HuH-7.5 (cell line): ENCODE results near the gene IL12B.
"Not testable (repeated sequence)": the region's sequence is repeated elsewhere in the genome, so short reads cannot be mapped to it uniquely, and the experiment has no call there.

Source experiments
- DNase-seq: peaks from one replicate; pipeline ENCODE4 v3.0.0; 2011; ENCODE audit warnings: low spot score

IL12B gene

DNA sequence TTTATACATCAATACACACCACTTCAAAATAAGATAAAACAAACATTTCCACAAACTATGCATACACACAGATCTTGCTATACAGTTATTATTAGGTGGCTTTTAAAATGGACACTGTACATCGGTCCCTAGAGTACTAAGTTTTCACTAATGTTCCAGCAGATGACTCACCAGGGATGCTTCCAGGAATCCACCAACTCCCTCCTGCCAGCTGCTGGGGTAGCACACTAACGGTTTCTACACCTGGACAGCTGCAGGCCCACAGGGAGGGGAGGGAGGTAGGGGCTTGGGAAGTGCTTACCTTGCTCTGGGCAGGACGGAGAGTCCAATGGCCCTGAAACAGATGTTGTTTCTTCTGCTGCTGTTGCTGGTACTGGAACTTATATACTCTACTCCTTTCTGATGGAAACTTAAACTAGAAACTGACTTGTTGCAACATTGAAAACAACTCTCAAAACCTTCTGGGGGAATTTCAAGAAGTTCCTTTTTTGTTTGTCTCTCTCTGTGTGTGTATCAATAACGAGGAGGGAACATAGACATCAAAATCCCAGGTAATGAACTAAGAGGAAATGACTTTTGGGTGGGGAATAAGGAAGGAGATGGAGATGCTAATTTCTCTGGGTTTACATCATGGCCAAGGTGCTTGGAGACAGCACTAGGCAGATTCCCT, at the start of gene IL12B:
Gene IL12B (minus strand): TSS at position 357 of the 670 bp plus-strand sequence. CDS start 3,705 bp downstream, outside the sequence.
- DNase-seq = no peak

DNA sequence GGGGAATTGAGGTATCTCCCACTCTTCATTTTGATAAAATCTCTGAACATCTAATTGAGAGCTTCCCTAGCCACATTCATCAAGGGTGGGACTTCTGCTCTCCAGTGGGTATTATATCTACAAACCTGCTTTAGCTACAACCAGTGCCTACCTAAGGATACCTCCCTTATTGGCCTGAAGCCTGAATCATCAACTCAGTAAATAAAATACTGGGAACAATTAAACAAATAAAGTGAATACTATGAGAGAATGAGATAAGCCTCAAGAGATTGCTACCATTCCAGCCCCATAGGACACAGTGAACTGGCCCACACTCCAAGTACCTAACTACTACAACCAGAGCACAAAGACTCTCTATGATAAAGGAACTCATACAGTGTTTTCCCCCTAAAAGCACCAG, 47.4 kb upstream of the IL12B start:
- DNase-seq = no peak

DNA sequence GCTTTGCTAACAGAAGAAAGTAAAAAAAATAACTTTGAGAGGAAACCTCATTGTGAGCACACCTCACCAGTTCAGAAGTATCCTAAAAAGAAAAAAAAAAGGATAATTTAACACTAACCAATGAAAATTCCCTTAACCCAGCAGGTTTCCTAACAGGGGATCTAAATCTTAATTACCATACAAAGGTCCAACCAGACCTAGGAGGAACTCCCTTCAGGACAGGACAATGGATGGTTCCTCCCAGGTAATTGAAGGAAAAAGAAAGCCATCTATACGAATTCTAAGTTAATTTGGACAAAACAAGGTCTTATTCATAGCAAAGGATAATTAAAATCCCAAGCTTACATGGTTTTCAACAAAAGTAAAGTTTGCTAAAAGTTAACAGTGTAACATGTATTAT, 37.6 kb upstream of the IL12B start:
- not testable (repeated sequence) for DNase-seq

DNA sequence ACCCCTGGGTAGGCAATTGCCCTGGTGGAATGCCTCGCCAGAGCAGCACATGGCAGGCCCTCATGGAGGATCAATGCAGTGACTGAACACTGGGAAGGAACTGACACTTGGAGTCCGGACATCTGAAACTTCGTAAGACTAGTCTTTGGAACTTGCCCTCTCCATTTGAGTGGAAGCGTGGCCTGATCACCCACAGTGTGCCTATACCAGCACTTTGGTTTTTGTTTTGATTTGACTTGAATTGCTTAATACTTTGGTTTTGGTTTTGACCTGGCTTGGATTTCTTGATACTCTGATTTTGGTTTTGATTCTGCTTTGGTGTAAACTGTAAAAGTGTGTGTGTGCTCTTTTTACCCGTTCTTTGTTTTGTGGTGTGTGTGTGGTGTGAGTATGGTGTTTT, 36.5 kb upstream of the IL12B start:
- not testable (repeated sequence) for DNase-seq

DNA sequence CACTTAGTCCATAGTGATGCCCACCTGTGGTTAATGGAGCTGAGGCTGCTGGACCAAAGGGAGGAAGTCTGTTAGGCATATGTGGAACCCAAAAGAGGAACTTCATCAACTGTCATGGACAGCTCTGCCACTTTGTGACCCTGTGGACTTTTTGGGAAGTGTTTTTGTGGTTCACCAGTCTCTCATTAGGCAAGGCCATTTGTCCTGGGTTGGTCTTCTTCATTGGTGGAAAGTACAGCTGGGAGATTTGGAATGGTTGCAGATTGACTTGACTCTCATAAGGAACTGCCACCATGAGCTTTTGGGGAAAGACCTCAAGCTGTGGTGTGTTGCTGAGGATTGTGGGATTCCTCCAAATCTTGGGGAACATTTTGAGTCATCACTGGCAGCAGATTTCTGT, 31.9 kb upstream of the IL12B start:
- no peak for DNase-seq

DNA sequence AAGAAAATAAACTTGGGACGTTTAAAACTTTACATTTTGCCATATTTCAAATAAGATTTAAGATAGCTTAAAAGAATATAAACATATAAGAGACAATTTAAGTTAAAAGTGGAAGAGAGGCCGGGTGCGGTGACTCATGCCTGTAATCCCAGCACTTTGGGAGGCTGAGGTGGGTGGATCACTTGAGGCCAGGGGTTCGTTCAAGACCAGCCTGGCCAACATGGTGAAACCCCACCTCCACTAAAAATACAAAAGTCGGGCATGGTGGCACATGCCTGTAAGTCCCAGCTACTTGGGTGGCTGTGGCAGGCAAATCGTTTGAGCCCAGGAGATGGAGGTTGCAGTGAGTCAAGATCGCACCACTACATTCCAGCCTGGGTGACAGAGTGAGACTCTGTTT, 29.6 kb upstream of the IL12B start:
- DNase-seq = not testable (repeated sequence)

DNA sequence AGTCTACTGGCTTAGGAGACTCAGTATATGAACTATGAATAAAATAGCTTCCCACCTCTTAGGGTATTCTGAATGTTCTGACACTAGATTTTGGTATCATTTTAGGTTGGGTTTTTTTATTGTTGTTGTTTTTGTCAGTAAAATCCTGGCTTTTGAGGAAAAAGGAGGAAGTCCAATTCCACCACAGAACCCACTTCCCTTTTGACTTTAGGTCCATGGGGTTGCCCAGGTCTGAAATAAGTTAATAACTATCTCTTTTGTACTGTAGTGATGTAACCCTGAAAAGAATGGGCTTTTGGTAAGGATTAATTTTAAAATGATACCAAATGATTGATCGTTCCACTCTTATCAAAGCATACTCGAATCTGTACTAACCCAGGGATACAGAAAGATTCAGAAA, 29.1 kb upstream of the IL12B start:
- no peak for DNase-seq

DNA sequence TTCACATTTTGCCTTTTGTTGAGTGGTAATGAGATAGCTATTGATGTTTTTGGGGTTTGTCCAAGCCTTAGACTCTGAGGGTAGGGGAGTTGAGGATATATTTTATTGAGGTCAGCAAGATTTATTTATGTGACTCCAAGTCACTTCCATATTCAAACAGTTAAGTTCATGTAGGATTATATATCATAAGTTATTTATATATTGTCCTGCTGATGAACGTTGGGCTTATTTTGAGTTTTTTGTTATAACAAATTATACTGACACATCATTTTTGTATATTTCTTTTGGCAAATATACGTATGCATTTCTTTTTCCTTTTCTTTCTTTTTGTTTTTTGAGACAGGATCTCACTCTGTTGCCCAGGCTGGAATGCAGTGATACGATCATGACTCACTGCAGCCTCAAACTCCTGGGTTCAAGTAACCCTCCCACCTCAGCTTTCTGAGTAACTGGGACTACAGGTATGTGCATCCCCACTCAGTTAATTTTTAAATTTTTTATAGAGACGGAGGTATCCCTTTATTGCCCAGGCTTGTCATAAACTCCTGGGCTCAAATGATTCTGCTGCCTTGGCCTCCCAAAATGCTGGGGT, 23.5 kb upstream of the IL12B start:
- DNase-seq = no peak

DNA sequence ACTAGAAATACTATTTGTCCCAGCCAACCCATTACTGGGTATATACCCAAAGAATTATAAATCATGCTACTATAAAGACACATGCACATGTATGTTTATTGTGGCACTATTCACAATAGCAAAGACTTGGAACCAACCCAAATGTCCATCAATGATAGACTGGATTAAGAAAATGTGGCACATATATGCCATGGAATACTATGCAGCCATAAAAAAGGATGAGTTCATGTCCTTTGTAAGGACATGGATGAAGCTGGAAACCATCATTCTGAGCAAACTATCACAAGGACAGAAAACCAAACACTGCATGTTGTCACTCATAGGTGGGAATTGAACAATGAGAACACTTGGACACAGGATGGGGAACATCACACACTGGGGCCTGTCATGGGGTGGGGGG, 20.4 kb upstream of the IL12B start:
- DNase-seq = not testable (repeated sequence)

DNA sequence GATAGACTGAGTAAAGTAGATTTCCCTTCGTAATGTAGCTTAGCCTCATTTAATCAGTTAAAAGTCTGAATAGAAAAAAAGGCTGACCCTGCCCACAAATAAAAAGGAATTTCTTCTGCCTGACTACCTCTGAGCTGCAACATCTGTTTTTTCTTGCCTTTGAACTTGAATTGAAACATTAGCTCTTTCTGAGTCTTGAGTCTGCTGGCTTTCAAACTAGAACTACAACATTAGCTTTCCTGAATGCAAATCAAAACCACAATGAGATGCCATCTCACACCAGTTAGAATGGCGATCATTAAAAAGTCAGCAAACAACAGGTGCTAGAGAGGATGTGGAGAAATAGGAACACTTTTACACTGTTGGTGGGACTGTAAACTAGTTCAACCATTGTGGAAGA, 19.9 kb upstream of the IL12B start:
- DNase-seq = not testable (repeated sequence)

DNA sequence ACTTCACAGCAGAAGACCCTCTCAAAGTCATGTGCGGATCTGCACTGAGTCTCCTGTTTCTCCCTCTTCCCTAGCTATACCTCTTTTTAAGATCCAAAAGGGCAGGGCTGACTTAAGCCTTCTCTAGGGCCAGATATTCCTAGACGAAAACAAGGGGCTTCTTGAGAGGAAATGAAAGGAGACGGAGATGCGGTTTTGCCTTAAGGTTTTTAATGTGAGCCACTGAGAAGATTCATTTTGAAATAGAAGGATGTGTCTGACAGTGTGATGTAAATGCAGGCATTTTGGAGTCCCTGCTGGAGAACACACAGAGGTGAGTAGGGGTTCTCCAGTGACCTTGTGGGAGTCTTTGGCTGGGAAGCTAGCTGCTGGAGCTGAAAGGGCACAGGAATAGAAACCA, 15.6 kb upstream of the IL12B start:
- no peak for DNase-seq

DNA sequence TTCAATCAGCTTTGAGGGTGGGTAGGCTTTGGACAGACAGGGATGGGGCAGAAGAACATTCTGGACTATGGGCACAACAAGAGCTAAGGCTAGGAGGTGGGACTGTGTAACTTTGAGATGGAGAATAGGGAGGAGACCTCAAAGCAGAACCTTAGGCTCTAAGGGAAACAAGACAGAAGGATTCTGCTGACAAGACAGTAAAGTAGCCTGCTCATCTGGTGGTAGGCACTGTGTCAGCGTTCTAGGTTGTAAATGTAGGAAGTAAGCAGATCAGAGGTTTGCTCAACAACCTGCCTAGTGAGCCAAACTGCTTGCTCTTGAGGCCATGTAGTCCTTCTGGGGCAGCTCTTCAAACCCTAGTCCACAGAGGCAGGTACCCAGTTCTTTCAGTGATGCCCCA, 15.0 kb upstream of the IL12B start:
- no peak for DNase-seq

DNA sequence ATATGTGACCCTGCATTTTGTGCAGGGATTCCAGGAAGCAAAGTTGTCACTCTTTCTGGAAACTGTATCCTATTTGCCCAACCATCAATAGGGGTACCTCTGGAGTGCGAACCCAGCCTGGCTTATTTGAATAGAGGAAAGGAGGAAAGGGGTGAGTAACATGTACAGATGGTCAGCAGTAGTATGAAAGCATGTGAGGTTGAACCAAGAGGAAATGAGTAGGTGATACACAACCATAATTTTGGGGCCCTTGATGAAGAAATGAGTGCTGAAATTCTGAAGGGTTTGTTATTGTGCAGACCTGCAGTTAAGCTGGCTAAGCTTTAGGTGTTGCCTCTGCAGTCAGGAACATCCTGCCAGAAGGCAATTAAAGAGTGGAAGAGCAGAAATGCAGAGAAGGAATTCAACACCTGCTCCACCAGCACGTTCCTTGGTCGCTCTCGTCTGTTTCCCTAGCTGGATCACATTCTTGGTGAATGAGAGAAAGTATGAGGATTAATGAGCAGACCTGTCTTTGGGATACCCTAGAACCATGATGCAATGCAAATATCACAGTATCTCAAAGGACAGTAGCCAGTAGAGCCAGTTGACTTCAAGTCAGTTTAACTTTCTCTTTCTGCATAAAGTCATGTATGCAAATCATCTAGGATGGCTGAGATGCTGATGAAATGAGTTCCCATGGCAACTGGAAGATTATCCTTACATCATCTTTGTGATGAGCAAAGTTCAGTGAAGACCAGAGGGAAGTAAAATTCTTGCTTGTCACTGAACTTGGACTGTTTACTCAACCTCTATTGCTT, 13.2 kb upstream of the IL12B start:
- no peak for DNase-seq

DNA sequence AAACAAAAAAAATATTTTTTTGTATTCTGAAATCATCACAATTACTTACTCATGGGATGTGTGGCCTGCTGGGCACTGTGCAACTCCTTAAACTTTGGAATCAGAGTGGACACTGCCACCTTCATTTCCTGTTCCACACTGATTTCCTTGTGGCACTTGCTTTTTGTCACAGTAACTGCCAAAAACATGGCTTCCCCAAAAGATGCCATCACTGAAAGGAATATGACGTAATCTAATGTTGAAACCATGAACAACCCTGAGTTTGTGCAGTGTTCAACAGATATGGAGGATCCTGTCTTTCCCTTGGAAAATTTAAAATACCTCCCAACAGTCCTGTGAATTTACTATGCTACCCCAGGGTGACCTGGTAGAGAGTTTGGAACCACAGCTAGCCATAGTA, 12.6 kb upstream of the IL12B start:
- no peak for DNase-seq

DNA sequence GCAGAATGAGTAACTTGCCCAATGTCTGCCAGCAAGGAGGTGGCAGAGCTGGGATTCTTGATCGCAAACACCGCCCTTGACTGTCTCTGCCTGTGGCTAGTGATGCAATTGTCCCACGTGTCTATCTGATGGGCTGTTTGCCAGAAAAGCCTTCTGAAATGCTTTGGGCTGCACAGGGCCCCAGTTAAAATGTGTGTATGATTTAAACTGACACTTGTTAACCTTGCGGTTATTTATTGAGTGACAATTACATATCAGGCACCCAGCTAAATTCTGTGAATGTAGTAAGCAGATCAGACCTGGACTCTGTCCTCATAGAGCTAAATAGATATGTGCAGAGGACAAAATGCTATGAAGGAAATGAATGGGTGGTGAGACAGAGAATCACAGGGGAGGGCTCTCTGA, 11.6 kb upstream of the IL12B start:
- peak; percentile 33 for DNase-seq

DNA sequence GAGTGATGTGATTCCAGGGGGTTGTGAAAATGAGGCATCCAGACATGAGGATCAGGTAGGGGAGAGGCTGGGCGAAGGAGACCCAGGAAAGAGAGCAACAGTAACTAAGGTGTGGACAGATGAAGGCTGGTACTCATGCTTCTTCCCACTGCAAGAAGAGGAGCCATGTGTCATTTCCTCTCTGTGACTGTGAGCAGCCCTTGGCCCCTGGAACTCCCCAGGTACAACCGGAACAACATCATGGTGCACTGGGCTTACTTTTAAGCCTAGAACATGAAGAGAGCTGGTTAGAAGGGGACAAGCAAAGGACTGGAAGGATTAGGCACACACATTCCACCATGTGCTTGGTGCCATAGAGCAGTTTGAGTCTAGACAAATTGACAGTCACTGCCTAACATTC, 10.9 kb upstream of the IL12B start:
- DNase-seq = no peak

DNA sequence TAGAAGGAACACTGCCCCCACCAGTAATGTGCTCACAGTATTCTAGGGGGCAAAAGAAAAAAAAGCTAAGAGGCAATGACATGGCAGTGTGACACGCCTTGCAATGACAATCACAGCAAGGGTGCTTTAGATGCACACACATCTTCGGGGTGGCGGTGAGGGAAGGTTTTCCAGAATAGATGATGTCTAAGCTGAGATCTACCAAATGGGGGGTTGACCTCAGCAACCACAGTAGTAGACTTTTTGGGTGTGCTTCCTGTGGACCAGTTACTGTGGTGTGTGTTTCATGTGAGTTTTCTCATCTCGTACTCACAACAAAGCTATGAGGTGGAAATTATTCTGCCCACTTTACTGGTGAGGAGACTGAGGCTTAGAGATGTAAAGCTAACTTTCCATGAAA, 10.2 kb upstream of the IL12B start:
- DNase-seq = no peak

DNA sequence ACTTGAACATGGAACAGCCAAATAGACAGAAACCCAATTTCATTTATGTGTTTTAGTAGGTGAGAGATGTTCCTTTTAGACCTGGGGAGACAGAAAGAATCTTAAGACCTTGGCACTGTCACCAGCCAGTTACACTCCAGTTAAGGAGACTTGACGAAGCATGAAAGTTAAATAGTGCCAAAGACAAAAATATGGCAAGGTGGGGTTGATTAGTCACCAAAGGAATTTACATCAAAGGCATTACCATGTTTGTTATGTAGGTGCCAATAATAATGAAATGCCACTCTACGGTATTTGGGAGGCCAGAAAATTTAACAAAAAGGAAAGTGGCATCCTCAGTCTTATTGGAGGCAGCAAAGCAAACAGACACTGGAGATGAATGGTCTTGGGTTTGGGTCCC, 9.2 kb upstream of the IL12B start:
- DNase-seq = no peak

DNA sequence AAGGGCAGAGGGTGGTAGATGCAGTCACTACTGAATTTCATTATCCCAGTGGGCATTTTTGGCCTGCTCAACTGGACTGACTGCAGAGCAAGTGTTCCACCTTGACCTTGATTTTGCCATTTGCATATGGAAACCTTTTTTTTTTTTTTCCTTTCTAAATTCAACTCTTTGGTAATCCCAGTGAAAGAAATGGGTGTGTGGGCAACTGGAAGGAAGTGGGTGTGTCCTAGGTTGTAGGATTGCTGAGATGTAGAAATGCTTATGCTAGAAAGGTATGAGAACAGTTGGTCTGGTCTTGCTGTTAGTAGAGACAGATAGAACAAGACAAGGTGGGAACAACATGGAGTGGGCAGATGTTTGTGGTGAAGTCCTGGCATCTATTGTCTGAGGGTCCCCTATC, 7.8 kb upstream of the IL12B start:
- no peak for DNase-seq

DNA sequence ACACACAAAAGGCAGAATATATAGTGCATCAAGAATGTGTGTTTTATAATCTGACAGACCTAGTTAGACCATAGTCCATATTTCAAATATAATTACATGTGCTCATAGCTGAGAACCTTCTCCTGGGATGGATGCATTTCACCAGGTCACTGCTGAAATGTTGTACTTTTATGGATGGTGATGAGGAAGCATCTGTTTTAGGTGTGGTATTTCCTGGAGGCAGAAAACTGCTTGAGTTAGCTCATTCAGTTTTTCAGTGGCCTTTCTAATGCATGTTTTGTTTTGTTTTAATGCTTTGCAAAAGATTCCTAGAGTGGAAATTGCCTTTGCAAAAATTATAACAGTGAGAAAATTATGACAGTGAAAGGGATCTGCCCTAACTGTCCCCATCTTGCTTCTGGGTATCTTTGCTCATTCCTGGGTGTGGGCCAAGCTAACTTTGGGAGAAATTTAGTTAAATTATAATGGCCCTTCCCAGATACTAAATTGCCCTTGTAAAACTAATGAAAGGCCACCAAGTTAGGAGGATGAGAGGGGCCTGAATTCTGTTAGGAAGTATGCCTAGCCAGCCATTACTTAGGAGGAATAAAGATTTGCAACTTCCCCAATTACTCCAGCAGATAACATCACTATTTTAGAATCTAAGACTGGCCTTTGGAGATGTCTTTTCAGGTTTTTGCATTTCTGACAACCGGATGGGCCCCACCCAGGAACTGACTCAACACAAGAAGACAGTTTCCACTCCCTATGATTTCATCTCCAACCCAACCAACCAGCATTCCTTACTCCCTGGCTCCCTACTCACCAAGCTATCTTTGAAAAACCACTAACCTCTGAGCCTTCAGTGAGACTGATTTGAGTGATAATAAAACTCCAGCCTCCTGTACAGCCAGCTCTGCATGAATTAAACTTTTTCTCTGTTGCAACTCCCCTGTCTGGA, 7.0 kb upstream of the IL12B start:
- no peak for DNase-seq

DNA sequence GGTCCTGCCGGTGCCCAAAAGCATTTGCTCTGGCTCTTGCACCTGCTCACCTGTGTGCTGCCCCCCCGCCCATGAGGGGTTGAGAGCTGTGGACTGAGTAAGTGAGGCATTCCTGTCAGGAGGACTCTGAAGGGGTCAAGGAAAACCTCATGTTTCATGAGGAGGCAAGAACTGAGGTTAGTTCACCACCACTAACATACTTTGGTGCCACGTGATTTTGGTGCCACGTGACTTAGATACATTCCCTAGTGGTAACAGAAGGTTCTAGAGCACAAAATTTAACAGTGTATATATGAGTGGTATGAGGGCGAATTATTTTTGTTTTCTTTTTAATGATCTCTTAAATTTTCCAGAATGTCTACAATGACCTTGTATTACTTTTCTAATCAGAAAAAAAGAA, 6.3 kb upstream of the IL12B start:
- DNase-seq = no peak

DNA sequence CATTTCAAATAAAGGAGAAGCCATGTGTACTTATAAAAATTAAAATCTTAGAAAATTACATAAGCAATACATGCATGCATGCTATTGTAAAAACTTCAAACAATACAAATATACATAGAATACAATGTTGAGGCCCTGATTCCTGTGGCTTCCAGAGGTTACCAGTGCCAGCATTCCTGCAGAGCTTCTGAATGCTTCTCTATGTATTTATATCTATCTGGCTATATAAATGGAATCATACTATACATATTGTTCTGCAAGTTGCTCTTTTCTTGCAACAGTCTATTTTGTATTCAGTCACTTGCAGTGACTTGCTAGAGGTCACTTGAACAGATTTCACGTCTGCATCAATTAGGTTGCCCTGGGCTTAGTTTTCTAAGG, 3.2 kb upstream of the IL12B start:
- no peak for DNase-seq
